Epithelial cell of proximal tubule (primary cell): Measurements from ENCODE around the gene POU6F2. TPM values are rescaled to one million over a fixed set of nuclear protein-coding genes. Genes with fewer than 3 reads are reported as not detected.

Experiments used
- DNase-seq: peaks from one replicate; pipeline ENCODE4 v3.0.0-alpha.2; 2011; ENCODE audit warnings: low read depth
- H3K4me3 ChIP-seq: 2 replicates; pipeline ENCODE4 v1.5.1; 2011; ENCODE audit warnings: low read depth, mild to moderate bottlenecking, low read length
- total RNA-seq: library from RNA; depleted of rRNA; stranded (reverse); fragments of >200 nt; gene quantifications from 2 replicates; pipeline ENCODE4 v1.2.3, GENCODE V29; 2015
- TF ChIP-seq, protein P1 (sequence below): conservative IDR thresholded peaks from 2 replicates; pipeline ENCODE4 v1.5.1; 2012; ENCODE audit warnings: low read depth, mild to moderate bottlenecking, low read length

POU6F2 gene
- total RNA-seq, 1 donor from 2014 or later, result not detected

GRCh38 chr7:39016609-39017008 is 38.9 kb downstream of the POU6F2 start:
- TF ChIP-seq, protein P1, sequence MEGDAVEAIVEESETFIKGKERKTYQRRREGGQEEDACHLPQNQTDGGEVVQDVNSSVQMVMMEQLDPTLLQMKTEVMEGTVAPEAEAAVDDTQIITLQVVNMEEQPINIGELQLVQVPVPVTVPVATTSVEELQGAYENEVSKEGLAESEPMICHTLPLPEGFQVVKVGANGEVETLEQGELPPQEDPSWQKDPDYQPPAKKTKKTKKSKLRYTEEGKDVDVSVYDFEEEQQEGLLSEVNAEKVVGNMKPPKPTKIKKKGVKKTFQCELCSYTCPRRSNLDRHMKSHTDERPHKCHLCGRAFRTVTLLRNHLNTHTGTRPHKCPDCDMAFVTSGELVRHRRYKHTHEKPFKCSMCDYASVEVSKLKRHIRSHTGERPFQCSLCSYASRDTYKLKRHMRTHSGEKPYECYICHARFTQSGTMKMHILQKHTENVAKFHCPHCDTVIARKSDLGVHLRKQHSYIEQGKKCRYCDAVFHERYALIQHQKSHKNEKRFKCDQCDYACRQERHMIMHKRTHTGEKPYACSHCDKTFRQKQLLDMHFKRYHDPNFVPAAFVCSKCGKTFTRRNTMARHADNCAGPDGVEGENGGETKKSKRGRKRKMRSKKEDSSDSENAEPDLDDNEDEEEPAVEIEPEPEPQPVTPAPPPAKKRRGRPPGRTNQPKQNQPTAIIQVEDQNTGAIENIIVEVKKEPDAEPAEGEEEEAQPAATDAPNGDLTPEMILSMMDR, result no peak
- DNase-seq, result no peak
- no peak overlapping the region for H3K4me3 ChIP-seq

DNA sequence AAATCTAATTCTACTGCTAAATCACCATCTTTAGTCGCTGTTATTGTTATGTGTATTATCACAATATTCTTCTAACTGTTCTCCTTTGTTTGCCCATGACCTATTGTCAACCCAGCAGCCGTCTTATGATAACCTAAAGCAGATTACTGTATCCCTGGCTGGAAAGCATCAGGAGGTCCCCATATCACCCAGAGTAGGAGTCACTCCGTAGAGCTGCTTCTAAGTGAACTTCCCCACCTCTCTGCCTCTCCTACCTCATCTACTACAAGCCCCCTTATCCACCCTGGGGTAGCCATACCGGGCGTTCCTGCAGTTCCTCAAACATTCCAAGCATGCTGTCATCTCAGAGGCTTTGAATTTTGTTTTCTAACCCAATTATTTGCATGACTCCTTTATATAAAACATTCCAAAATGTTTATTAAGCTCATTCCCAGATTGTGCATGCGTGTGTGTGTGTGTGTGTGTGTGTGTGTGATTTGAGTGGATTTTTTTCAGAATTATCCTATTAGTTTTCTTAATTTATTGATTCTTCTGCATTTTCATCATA is 39.7 kb downstream of the POU6F2 start:
- no peak for DNase-seq
- TF ChIP-seq, protein P1, result no peak
- no peak overlapping the region for H3K4me3 ChIP-seq

- TF ChIP-seq, protein P1, result no peak
- no peak for DNase-seq
- H3K4me3 ChIP-seq, result no peak overlapping the region
Observed at GRCh38 chr7:39022796-39023195, 45.1 kb downstream of the POU6F2 start.

- DNase-seq, result no peak
- TF ChIP-seq, protein P1, result no peak
- no peak overlapping the region for H3K4me3 ChIP-seq
Observed at GRCh38 chr7:39027491-39027890, 49.8 kb downstream of the POU6F2 start.

GRCh38 chr7:39033885-39034624 is 56.3 kb downstream of the POU6F2 start:
- no peak for DNase-seq
- TF ChIP-seq, protein P1, result no peak
- H3K4me3 ChIP-seq, result no peak overlapping the region

- no peak for DNase-seq
- TF ChIP-seq, protein P1, result no peak
- no peak overlapping the region for H3K4me3 ChIP-seq
Observed at GRCh38 chr7:39035156-39035555, 57.4 kb downstream of the POU6F2 start.

DNA sequence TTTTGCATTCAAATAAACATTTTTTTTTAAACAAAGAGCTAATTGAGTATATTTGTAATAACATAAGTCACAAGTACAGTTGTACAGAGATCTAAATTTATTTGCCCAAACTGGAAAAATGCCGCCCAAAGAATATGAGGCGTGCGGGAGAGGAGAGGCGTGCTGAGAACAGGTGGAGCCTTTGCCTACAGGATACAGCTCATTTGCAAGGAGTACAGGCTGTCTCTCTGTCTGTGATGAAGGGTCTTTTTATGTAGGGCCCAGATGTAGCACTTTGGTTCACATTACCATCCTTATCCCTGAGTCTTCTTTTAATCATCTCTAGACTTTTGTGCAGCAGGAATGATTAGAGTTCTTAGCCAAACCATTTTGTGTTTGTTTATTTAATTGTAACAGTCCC is 58.2 kb downstream of the POU6F2 start:
- no peak overlapping the region for H3K4me3 ChIP-seq
- no peak for DNase-seq
- TF ChIP-seq, protein P1, result no peak
